HL-60/S4 treated with retinoic acid at 250 ng/mL for 4 days and 3 days (cell line): ENCODE results near the gene BET1.

Source experiments
- in situ Hi-C: fragments of 300-500 bp; cut with MboI; formaldehyde crosslinking; loops from 2 replicates; pipeline ENCODE4 v1.7.0; 2022; ENCODE audit warnings: low sequenced_read_pairs

BET1 gene

GRCh38 chr7:94015538-94015937 lies 11.4 kb upstream of the BET1 start:
- in situ Hi-C loops, result no loop called here

- in situ Hi-C loops, result no loop called here
Observed at GRCh38 chr7:94012746-94013145, 8.6 kb upstream of the BET1 start.

- in situ Hi-C loops, result no loop called here
Observed at GRCh38 chr7:94011714-94012353, 7.7 kb upstream of the BET1 start.

- in situ Hi-C loops, result no loop called here
Observed at GRCh38 chr7:94008537-94008936, 4.4 kb upstream of the BET1 start.

GRCh38 chr7:94005753-94006152 lies 1.6 kb upstream of the BET1 start:
- in situ Hi-C loops, result no loop called here

GRCh38 chr7:94003446-94004023 lies 620 bp downstream of the BET1 start:
- in situ Hi-C loops, result no loop called here

- in situ Hi-C loops, result no loop called here
Observed at GRCh38 chr7:94001396-94001795, 2.8 kb downstream of the BET1 start.

- in situ Hi-C loops, result no loop called here
Observed at GRCh38 chr7:93997868-93998267, 6.3 kb downstream of the BET1 start.

GRCh38 chr7:93992421-93993110 lies 11.6 kb downstream of the BET1 start:
- in situ Hi-C loops, result no loop called here

GRCh38 chr7:93987297-93987696 lies 16.9 kb downstream of the BET1 start:
- in situ Hi-C loops, result no loop called here

- in situ Hi-C loops, result no loop called here
Observed at GRCh38 chr7:93985101-93985500, 19.1 kb downstream of the BET1 start.

GRCh38 chr7:93984024-93984423 lies 20.1 kb downstream of the BET1 start:
- in situ Hi-C loops, result no loop called here

GRCh38 chr7:93981480-93981874 lies 22.7 kb downstream of the BET1 start:
- in situ Hi-C loops, result no loop called here

GRCh38 chr7:93980744-93981479 lies 23.2 kb downstream of the BET1 start:
- in situ Hi-C loops, result no loop called here

GRCh38 chr7:93977211-93977950 lies 26.8 kb downstream of the BET1 start:
- in situ Hi-C loops, result no loop called here

GRCh38 chr7:93973134-93973533 lies 31.0 kb downstream of the BET1 start:
- in situ Hi-C loops, result no loop called here

GRCh38 chr7:93972029-93972725 lies 32.0 kb downstream of the BET1 start:
- in situ Hi-C loops, result no loop called here

- in situ Hi-C loops, result no loop called here
Observed at GRCh38 chr7:93968911-93969620, 35.1 kb downstream of the BET1 start.

- in situ Hi-C loops, result no loop called here
Observed at GRCh38 chr7:93964813-93965212, 39.3 kb downstream of the BET1 start.

GRCh38 chr7:93964262-93964661 lies 39.9 kb downstream of the BET1 start:
- in situ Hi-C loops, result no loop called here
